HG02588 (cell line): Measurements from ENCODE around the gene SCAF1.

Experiments used
- ATAC-seq: cut with Tn5 transposase; IDR thresholded peaks from one replicate; pipeline ENCODE4 v1.9.1; 2021; ENCODE audit warnings: mild to moderate bottlenecking, moderate library complexity; ENCODE audit not compliant: unreplicated experiment

The SCAF1 gene

DNA sequence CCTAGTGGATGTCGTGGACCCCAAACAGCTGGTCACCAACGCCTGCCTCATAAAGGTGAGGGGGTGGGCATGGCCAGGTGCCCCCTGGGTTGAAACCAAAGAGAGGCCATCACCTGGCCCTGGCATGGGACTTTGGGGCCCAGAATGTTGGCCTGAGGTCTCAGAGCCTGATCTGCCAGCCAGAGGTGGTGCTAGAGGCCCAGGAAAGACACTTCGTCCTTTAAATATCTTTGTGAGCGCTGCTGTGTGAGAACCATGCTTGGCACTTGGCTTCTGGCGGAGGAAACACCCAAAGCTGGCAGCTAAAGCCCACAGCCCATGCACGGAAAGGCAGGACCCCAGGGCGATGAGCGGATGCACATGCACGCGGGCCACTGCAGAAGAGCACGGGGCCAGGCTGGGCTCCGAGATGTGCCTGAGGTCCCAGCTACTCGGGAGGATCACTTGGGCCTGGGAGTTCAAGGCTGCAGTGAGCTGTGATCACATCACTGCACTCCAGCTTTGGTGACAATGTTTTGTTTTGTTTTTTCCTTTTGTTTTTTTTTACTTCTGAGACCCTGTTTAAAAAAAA is 43.1 kb downstream of the SCAF1 start:
- no peak for ATAC-seq

DNA sequence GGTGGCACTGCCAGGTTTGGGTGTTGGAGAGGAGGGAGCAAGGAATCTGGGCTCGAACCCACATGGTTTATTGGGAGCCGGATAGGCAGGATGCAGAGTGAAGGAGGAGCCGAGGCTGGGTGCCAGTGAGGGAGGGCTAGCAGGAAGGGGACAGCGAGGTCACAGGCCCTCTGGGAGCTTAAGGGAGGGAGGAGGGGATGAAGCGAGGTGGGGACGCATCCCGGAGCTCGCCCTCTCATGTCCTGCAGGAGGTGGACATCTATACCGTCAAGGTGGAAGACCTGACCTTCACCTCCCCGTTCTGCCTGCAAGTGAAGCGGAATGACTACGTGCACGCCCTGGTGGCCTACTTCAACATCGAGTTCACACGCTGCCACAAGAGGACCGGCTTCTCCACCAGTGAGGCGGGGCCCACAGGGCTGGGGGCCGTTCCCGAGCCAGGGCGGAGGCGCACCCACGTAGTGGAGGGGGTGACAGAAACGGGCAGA is 43.9 kb downstream of the SCAF1 start:
- no peak for ATAC-seq

DNA sequence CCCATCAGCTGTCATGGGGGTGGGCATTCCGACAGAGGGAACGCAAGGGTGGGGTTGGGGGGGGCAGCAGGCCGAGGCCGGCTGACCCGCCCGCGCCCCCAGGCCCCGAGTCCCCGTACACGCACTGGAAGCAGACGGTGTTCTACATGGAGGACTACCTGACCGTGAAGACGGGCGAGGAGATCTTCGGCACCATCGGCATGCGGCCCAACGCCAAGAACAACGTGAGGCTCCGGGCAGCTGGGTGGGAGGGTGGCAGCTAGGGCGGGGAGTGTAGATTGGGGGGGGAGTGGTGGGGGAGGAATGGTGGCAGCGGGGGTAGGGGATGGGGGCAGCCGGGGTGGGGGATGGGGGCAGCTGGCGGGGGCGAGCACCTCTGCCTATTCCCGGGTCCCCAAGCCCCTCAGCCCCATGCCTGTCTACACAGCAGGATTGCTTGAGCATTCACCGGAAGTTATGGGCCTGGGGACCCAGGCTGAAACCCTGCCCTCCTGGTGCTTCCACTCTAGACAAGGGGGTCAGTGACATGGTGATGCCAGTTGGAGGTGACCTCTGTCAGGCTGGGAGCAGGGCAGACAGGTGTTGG is 44.6 kb downstream of the SCAF1 start:
- no peak for ATAC-seq

DNA sequence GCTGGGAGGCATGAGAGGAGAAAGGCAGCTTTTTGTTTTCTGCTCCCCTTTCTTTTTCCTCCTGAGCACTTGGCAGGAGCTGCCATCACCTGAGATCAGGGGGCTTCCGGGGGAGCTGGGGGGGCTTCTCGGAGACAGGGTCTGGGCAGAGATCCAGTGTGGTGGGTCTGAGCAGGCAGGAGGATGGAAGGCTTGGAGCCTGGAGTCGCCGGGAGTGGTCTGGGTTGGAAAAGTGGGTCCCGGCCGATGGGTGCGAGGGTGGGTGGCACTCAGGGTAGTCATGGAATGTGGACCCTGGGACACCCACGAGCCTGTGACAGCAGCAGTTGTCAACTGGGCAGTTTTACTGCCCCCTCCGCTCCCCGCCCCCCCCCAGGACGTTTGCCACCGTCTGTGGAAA is 45.1 kb downstream of the SCAF1 start:
- no peak for ATAC-seq

DNA sequence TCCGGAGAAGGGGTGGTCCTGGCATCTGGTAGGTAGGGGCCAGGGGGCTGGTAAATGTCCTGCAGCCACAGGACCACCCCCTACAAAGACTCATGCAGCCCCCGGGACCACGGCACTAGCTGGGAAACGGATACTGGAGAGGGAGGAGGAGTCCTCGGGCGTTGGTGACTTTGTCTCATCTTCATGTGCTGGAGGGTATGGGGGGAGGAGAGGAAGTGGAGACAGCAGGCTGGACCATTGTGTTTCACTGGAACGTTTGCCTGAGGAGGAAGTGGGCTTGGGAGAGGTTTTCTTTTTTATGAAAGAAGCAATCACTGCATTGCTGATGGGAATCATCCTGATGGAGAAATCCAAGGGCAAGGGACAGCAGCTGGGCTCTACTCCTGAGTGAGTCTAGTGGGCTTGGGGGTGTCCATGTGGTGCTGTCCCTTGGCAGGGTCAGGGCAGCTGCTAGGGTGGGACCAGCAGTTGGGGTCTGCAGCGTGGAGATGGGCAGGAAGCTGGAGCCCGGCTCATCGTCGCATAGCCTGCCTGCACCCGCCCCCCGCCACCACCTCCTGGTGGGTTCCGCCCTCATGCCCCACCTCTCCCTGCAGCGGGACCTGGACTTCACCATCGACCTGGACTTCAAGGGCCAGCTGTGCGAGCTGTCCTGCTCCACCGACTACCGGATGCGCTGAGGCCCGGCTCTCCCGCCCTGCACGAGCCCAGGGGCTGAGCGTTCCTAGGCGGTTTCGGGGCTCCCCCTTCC is 45.7 kb downstream of the SCAF1 start:
- no peak for ATAC-seq

- ATAC-seq, result no peak
Measured at GRCh38 chr19:49688531-49689132, 46.6 kb downstream of the SCAF1 start.

DNA sequence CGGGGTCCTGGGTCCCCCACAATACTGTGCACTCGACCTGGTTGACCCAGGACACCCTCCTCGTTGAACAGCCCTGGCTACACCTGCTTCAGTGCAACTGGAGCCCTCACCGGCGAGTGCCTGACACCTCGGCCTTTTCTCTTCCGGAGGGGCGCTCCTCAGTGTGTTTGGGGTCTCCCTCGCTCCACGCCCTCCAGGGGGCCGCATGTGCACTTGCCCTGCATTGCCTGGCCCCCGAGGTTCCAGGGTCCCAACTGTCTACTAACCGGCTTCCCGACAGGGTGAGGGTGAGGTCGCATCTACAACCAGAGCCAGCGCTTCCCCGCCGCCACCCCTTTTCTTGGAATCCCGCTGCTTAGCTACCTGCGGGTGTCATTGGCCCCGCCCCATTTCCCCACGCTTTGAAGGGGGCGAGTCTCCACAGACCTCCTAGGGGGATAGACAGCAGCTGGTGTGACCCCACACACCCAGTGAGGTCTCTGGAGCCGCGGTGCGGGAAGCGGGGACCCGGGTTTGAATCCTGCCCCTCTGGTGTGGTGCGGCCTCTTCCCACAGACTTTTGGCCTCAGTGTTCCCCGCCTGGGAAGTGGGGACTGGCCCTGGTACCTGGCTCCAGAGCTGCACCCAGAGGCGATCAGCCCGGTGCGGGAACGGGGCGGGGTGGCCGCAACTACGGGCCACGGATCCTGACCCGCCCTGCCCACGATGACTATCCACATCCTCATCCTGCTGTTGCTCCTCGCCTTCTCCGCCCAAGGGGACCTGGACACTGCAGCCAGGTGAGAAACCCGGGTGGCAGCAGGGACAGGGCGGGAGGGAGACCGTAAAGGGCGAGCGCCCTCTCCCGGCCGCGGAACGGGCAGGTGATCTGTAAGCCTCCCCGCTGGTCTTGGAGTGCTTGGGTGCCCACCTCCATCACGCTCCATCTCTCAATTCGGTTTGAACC is 47.4 kb downstream of the SCAF1 start, which contains the start of gene ADM5:
TSS of gene ADM5 (plus strand) at position 462 of the 946 bp plus-strand sequence. CDS start at position 706, 244 bp downstream.
- no peak for ATAC-seq

DNA sequence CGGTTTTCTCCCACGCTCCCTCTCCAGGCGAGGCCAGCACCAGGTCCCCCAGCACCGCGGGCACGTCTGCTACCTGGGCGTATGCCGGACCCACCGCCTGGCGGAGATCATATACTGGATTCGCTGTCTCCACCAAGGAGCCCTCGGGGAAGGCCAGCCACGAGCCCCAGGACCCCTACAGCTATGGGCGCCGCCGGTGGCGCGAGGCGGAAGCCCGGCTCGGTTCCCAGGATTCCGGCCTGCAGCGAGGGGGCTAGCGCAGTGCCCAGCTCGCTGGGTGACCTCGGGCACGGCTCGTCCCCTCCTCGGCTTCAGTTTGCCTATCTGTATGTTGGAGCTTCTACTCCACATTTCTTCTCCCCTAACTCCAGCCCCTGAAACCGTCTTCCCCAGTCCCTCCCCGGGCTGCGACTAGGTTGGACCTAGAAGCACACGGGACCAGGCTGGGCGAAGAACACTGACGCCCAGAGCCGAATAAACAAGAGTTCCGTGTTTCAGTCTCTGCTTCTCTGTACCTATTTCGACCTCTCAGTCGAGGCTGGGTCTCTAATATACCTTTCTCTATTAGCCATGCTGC is 48.2 kb downstream of the SCAF1 start:
- ATAC-seq, result no peak

- ATAC-seq, result no peak
Measured at GRCh38 chr19:49690656-49691242, 48.7 kb downstream of the SCAF1 start, which contains the start of gene CPT1C. Gene CPT1C (plus strand): TSS chr19:49691116. CDS start chr19:49692253, 1,137 bp downstream.

DNA sequence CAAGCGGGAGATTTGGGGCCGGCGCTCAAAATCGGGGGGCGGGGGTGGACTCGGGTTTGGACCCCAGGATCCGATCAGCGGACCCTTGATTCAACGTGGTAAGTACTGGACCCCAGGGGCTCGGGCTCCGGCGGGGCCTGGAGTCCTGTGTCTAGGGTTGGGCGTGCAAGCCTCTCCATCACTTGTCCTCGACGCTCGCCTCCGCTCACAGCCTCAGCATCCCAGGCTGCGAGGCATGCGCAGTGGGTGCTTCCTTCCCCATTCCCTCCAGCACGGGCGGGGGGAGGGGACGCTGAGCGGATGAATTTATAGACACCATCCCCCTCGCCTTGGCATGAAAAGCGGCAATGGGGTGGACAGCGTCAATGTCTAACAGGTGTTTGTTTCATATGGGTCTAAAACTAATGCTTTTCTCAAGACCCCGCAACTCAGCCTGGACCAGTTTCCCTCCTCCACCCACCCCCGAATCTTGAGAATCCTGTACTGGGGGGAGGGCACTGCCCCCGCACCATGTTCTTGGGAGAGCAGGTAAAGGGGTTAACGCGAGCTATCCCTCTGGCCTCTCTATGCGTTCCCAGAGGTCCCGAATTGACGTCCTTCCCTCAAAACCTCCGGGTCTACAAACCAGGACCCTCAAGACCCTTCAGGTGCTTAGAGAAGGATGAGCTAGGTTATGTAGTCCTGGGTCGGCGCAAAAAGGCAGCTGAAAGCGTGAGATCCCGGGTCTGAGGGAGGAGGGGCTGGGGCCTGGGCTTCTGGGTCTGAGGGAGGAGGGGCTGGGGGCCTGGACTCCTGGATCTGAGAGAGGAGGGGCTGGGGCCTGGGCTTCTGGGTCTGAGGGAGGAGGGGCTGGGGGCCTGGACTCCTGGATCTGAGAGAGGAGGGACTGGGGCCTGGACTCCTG is 49.5 kb downstream of the SCAF1 start:
- no peak for ATAC-seq

- ATAC-seq, result no peak
Measured at GRCh38 chr19:49692147-49692506, 50.1 kb downstream of the SCAF1 start.

- no peak for ATAC-seq
Measured at GRCh38 chr19:49696115-49696514, 54.1 kb downstream of the SCAF1 start.

GRCh38 chr19:49696865-49697264 is 54.9 kb downstream of the SCAF1 start:
- no peak for ATAC-seq

DNA sequence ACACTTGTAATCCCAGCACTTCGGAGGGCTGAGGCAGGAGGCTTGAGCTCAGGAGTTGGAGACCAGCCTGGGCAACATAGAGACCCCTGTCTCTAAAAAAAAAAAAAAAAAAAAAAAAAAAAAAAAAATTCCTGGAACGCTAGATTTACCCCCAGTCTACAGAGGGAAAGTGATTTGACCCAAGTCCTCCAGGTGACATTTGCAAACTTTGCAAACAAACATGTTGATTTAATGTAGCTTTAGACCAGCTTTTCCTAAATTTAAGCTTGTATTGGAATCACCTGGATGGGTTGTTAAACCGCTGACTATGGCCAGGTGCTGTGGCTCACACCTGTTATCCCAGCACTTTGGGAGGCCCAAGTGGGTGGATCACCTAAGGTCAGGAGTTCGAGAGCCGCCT is 57.4 kb downstream of the SCAF1 start:
- no peak for ATAC-seq

DNA sequence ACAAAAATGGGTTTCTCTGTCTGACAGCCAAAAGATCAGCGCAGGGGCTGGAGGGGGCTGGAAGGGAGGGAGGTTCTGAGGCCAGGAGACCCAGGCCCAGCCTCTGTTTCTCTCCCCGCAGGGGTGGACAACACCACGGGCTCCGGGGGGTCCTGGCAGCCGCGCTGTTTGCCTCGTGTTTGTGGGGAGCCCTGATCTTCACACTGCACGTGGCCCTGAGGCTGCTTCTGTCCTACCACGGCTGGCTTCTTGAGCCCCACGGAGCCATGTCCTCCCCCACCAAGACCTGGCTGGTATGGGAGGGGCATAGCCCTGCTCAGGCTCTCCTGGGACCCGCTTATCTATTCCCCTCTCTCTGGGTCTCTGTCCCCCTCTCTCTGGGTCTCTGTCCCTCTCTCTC is 58.6 kb downstream of the SCAF1 start:
- no peak for ATAC-seq

- no peak for ATAC-seq
Measured at GRCh38 chr19:49701271-49701786, 59.3 kb downstream of the SCAF1 start.

GRCh38 chr19:49704888-49705642 is 63.1 kb downstream of the SCAF1 start:
- ATAC-seq, result no peak

GRCh38 chr19:49705919-49706318 is 63.9 kb downstream of the SCAF1 start:
- ATAC-seq, result no peak
